Measurements from ENCODE around the gene GATAD1.

The GATAD1 gene

DNA sequence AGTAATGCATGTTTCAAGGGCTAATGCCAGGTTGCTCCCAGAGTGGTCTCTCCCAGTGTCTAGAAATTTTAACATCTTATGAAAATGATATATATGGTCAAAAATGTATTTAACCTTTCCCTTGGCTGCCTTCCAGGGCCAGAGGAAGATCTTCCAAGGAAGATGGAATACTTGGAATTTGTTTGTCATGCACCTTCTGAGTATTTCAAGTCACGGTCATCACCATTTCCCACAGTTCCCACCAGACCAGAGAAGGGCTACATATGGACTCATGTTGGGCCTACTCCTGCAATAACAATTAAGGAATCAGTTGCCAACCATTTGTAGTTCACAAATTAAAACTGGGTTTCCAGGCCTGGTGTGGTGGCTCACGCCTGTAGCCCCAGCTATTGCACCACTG is 9.0 kb downstream of the GATAD1 start:
- Histone ChIP-seq H3K4me1 (ENCODE audit: insufficient read depth, low read length, poor library complexity, severe bottlenecking) (no peaks in the 10 kb centered on the region), H3K79me2 (ENCODE audit: insufficient read depth, low read length) (0 out of 2 replicates have a peak, but pooled peaks cover 5% of the 10 kb centered on the region), H3K9me3 (ENCODE audit: insufficient read depth, low read depth, low read length) (no peaks in the 10 kb centered on the region), H3K9me2 (replicated peaks; ENCODE audit: low read depth, low read length) (no peaks in the 10 kb centered on the region), H3F3A (ENCODE audit: low read depth) (no peaks in the 10 kb centered on the region), H3K36me3 (ENCODE audit: insufficient read depth, low read length) (peaks cover 25% of the 10 kb centered on the region; the same call in 1 of the 2 replicates), H3K4me2 (ENCODE audit: low read depth, low read length, poor library complexity, severe bottlenecking) (no peak overlapping the region), H3K4me3 (ENCODE audit: low read length, poor library complexity, severe bottlenecking) (no peak overlapping the region), H4K20me1 (ENCODE audit: insufficient read depth, low read length, poor library complexity, severe bottlenecking) (no peaks in the 10 kb centered on the region), H3K9ac (ENCODE audit: low read depth, low read length, poor library complexity, severe bottlenecking) (no peak overlapping the region), H2AFZ (ENCODE audit: low read length) (no peak overlapping the region), H3K27me3 (ENCODE audit: insufficient read depth, low read length, poor library complexity, severe bottlenecking) (no peaks in the 10 kb centered on the region)
- TF ChIP-seq, protein P1, sequence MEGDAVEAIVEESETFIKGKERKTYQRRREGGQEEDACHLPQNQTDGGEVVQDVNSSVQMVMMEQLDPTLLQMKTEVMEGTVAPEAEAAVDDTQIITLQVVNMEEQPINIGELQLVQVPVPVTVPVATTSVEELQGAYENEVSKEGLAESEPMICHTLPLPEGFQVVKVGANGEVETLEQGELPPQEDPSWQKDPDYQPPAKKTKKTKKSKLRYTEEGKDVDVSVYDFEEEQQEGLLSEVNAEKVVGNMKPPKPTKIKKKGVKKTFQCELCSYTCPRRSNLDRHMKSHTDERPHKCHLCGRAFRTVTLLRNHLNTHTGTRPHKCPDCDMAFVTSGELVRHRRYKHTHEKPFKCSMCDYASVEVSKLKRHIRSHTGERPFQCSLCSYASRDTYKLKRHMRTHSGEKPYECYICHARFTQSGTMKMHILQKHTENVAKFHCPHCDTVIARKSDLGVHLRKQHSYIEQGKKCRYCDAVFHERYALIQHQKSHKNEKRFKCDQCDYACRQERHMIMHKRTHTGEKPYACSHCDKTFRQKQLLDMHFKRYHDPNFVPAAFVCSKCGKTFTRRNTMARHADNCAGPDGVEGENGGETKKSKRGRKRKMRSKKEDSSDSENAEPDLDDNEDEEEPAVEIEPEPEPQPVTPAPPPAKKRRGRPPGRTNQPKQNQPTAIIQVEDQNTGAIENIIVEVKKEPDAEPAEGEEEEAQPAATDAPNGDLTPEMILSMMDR (conservative IDR thresholded peaks at IDR 0.05; ENCODE audit: low read length) = no peak
- no peak for TF ChIP-seq EZH2phosphoT487 (IDR thresholded peaks at IDR 0.05; ENCODE audit: borderline replicate concordance)

DNA sequence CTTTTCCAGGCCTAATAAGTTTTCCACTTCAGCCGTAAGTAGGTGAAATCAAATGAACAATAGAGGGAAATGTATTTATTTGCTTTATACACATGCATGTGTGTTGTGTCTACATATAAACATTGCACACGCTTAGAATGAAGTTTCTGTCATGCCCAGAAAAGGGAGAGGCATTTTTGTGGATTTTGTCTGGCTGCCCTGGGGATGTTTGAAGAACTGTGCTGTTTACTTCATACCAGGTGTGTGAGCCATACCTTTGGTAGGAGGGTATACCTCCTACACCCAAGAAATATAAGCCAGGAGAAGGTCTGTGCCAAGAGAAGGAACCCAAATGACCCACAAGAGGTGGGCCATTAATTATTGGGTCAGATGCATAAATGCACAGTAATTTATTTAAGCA is 12.8 kb downstream of the GATAD1 start:
- TF ChIP-seq EZH2phosphoT487 (IDR thresholded peaks at IDR 0.05; ENCODE audit: borderline replicate concordance) = no peak
- TF ChIP-seq, protein P1 (conservative IDR thresholded peaks at IDR 0.05; ENCODE audit: low read length) = no peak
- H3K4me1 ChIP-seq (ENCODE audit: insufficient read depth, low read length, poor library complexity, severe bottlenecking) = no peaks in the 10 kb centered on the region
- no peaks in the 10 kb centered on the region for H3K79me2 ChIP-seq (ENCODE audit: insufficient read depth, low read length)

DNA sequence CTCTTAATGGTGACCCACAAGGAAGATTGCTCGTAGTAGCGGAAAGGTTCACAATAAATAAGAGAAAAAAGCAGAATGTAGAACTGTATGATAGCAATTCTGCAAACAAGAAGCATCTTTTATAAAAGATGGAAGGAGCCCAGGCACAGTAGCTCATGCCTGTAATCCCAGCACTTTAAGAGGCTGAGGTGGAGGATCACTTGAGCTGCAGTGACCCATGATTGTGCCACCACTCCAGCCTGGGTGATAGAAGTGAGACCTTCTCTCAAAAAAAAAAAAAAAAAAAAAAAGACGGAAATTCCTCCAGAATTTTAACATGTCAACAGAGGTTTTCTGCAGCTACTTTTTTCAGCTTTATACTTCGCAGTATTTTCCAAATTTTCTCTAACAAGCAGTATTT is 13.2 kb downstream of the GATAD1 start:
- Histone ChIP-seq H3K9me3 (ENCODE audit: insufficient read depth, low read depth, low read length) (no peaks in the 10 kb centered on the region), H3K9ac (ENCODE audit: low read depth, low read length, poor library complexity, severe bottlenecking) (no peak overlapping the region), H2AFZ (ENCODE audit: low read length) (no peak overlapping the region), H3K79me2 (ENCODE audit: insufficient read depth, low read length) (no peaks in the 10 kb centered on the region), H3K9me2 (replicated peaks; ENCODE audit: low read depth, low read length) (no peaks in the 10 kb centered on the region), H3K4me2 (ENCODE audit: low read depth, low read length, poor library complexity, severe bottlenecking) (no peak overlapping the region), H3K4me3 (ENCODE audit: low read length, poor library complexity, severe bottlenecking) (no peak overlapping the region), H3K27me3 (ENCODE audit: insufficient read depth, low read length, poor library complexity, severe bottlenecking) (no peaks in the 10 kb centered on the region), H3K4me1 (ENCODE audit: insufficient read depth, low read length, poor library complexity, severe bottlenecking) (no peaks in the 10 kb centered on the region), H3F3A (ENCODE audit: low read depth) (no peaks in the 10 kb centered on the region), H4K20me1 (ENCODE audit: insufficient read depth, low read length, poor library complexity, severe bottlenecking) (no peaks in the 10 kb centered on the region), H3K36me3 (ENCODE audit: insufficient read depth, low read length) (peaks cover 12% of the 10 kb centered on the region; the same call in 1 of the 2 replicates)
- TF ChIP-seq EZH2phosphoT487 (IDR thresholded peaks at IDR 0.05; ENCODE audit: borderline replicate concordance) = no peak
- TF ChIP-seq, protein P1 (conservative IDR thresholded peaks at IDR 0.05; ENCODE audit: low read length) = no peak

More for the DNA sequence above, 12.8 kb downstream of the GATAD1 start:
- Histone ChIP-seq H3K9me2 (replicated peaks; ENCODE audit: low read depth, low read length) (no peaks in the 10 kb centered on the region), H2AFZ (ENCODE audit: low read length) (no peak overlapping the region), H3F3A (ENCODE audit: low read depth) (no peaks in the 10 kb centered on the region), H4K20me1 (ENCODE audit: insufficient read depth, low read length, poor library complexity, severe bottlenecking) (no peaks in the 10 kb centered on the region), H3K27me3 (ENCODE audit: insufficient read depth, low read length, poor library complexity, severe bottlenecking) (no peaks in the 10 kb centered on the region), H3K9ac (ENCODE audit: low read depth, low read length, poor library complexity, severe bottlenecking) (no peak overlapping the region), H3K36me3 (ENCODE audit: insufficient read depth, low read length) (peaks cover 13% of the 10 kb centered on the region; the same call in 1 of the 2 replicates), H3K4me3 (ENCODE audit: low read length, poor library complexity, severe bottlenecking) (no peak overlapping the region), H3K9me3 (ENCODE audit: insufficient read depth, low read depth, low read length) (no peaks in the 10 kb centered on the region), H3K4me2 (ENCODE audit: low read depth, low read length, poor library complexity, severe bottlenecking) (no peak overlapping the region)

All from Loucy (cell line).